ENCODE measurements around the gene ARMC9.
"Not testable (repeated sequence)": the region's sequence is repeated elsewhere in the genome, so short reads cannot be mapped to it uniquely, and the experiment has no call there.

Gene ARMC9

DNA sequence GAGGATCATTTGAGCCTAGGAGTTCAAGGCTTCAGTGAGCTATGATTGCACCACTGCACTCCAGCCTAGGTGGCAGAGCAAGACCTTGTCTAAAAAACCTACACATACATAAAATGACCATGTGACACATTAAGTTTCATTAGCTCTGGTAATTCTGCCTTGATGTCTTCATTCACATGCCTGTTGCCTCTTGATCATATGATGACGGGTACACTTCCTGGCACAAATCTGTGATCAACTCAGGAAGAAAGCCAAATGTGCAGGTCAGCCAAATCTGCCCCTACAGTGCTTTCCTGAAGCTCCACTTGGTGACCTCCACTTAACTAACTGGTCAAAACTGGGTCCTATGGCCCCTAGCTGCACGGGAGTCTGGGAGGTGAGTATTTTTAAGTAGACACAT lies 142.7 kb downstream of the ARMC9 start:
- DNase-seq (ENCODE audit: low spot score) = no peak

GRCh38 chr2:231342061-231342711 lies 143.8 kb downstream of the ARMC9 start:
- DNase-seq (ENCODE audit: low spot score) = no peak

DNA sequence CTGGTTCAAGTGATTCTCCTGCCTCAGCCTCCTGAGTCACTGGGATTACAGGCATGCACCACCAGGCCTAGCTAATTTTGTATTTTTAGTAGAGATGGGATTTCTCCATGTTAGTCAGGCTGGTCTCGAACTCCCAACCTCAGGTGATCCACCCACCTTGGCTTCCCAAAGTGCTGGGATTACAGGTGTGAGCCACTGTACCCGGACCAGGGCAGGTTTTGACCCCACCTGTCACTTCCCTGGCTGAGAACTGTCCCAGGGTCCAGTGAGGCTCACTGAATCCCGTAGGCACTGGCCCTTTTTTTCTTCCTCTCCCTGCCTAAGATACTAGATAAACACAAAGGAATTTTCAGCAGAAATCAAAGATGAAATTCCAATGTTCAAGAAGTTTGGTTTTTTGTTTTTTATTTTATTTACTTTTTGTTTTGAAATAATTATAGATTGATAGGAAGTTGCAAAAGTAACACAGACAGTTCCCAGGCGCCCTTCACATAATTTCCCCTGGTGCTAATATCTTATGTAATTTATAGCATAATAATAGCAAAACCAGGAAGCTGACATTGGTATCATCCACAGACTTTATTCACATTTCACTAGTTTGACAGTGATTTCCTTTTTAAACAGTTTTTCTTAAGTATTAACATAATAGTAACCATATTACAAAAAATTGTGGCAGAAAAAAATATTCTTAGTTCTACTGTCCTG lies 144.7 kb downstream of the ARMC9 start:
- no peak for DNase-seq (ENCODE audit: low spot score)

GRCh38 chr2:231343988-231344387 lies 145.6 kb downstream of the ARMC9 start:
- no peak for DNase-seq (ENCODE audit: low spot score)

GRCh38 chr2:231344851-231345250 lies 146.4 kb downstream of the ARMC9 start:
- no peak for DNase-seq (ENCODE audit: low spot score)

- DNase-seq (ENCODE audit: low spot score) = no peak
These were observed 148.7 kb downstream of the ARMC9 start for GRCh38 chr2:231347081-231347480.

GRCh38 chr2:231347638-231348037 lies 149.2 kb downstream of the ARMC9 start:
- no peak for DNase-seq (ENCODE audit: low spot score)

DNA sequence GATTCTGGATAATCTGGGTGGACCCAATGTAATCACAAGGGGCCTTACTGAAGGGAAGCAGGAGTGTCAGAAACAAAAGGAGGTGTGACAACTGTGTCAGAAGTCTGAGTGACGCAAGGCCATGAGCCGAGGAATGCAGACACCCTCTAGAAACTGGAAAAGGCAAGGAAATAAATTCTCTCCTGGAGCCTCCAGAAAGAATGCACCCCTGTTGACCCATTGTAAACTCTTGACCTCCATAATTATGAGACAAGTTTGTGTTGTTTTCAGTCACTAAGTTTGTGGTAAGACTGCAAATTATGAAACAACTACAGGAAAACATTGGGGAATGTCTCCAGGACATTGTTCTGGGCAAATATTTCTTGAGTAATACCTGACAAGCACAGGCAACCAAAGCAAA lies 149.7 kb downstream of the ARMC9 start:
- no peak for DNase-seq (ENCODE audit: low spot score)

DNA sequence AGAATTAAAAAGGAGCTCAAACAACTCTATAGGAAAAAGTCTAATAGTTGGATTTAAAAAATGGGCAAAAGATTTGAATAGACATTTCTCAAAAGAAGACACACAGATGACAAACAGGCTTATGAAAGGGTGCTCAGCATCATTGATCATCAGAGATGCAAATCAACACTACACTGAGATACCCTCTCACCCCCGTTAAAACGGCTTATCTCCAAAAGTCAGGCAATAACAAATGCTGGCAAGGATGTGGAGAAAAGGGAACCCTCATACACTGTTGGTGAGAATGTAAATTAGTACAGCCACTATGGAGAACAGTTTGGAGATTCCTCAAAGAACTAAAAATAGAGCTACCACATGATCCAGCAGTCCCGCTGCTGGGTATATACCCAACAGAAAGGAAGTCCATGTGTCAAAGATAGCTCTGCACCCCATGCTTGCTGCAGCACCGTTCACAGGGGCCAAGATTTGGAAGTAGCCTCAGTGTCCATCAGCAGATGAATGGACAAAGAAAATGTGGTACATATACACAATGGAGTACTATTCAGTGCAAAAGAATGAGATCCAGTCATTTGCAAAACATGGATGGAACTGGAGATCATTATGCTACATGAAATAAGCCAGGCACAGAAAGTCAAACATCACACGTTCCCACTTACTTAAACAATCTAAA lies 150.4 kb downstream of the ARMC9 start:
- DNase-seq (ENCODE audit: low spot score) = no peak

DNA sequence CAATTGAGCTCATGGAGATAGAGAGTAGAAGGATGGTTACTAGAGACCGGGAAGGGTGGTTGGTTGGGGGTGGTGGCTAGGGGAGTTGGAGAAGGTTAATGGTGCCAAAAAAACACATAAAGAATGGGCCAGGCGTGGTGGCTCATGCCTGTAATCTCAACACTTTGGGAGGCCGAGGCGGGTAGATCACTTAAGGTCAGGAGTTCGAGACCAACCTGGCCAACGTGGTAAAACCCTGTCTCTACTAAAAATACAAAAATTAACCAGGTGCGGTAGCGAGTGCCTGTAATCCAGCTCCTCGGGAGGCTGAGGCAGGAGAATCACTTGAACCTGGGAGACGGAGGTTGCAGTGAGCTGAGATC lies 150.9 kb downstream of the ARMC9 start:
- DNase-seq (ENCODE audit: low spot score) = not testable (repeated sequence)

GRCh38 chr2:231351648-231352047 lies 153.2 kb downstream of the ARMC9 start:
- DNase-seq (ENCODE audit: low spot score) = no peak

GRCh38 chr2:231353469-231353868 lies 155.0 kb downstream of the ARMC9 start:
- no peak for DNase-seq (ENCODE audit: low spot score)

GRCh38 chr2:231355508-231356465 lies 157.4 kb downstream of the ARMC9 start:
- no peak for DNase-seq (ENCODE audit: low spot score)

DNA sequence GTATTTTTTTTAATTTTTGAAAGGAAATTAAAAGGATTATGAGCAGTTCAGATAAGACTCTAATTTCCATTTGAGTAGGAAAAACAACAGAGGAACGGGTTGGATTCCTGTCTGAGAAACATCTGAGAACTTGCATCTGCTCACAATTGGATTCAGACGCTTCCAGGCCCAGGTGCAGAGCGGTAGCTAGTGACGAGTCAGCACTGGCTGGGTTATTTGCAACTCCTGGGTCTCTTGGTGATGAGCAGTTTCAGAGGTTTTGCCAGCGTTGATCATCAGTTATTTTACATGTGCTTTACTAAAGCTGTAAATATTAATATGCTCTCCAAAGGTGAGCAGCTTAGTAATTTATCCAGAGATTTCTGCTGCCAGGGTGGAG lies 158.0 kb downstream of the ARMC9 start:
- no peak for DNase-seq (ENCODE audit: low spot score)

GRCh38 chr2:231357048-231357447 lies 158.6 kb downstream of the ARMC9 start:
- DNase-seq (ENCODE audit: low spot score) = no peak

GRCh38 chr2:231357931-231358330 lies 159.5 kb downstream of the ARMC9 start:
- no peak for DNase-seq (ENCODE audit: low spot score)

DNA sequence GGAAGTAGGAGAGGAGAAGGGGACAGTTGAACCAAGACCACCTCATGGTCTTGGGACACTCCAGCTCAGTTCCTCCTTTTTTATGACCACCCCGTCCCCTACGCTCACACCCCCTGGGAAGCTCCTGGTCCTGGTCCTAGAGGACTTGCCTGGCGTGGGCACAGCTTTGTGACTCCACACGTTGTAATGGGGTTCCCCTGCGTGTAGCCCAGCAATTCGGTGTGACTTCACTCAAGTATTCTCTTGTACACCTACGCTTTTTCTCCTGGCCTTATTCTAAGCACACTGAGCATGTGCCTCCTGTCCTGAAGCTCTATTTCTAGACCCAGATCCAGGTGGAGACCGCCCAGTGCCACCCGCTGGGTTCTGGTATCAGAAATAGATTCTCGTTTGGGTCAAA lies 161.0 kb downstream of the ARMC9 start:
- DNase-seq (ENCODE audit: low spot score) = no peak

DNA sequence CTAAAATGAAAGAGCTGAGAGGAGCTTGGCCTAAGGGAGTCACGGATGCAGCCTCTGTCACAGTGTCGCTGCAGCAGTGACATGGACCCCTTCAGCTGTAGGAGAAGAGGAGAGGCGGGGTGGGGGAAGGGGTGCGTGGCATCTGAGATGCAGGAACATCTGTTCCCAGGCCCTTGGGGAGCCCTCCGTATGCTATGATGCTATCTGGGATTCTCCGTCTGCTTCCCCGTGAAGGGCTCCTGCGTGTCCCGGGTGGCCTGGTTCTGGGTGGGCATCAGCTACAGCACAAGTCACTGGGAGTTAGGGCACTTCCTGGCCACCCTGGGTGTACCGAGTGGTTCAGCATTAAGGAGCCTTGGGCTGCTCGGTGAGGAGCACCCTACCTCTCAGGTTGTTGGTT lies 161.5 kb downstream of the ARMC9 start:
- no peak for DNase-seq (ENCODE audit: low spot score)

DNA sequence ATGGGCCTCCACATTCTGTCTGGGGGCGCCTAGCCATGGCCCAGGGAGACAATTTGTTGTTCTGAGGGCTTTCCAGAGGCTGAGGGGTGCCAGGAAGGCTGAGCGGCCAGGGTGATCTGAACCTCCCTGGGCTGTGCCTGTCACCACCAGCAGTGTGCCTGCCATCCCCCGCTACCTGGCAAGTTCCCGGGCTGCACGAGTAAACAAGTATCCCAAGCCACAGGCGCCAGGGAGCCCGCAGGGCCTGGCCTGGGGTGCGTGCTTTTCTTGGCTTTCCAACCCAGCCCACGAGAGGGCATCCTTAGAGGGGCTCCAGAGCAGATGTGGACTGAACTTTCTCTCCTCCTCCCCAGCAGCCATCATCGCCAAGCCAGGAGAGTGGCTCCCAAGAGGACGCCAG lies 162.0 kb downstream of the ARMC9 start:
- no peak for DNase-seq (ENCODE audit: low spot score)

GRCh38 chr2:231360881-231361371 lies 162.5 kb downstream of the ARMC9 start:
- DNase-seq (ENCODE audit: low spot score) = no peak

DNA sequence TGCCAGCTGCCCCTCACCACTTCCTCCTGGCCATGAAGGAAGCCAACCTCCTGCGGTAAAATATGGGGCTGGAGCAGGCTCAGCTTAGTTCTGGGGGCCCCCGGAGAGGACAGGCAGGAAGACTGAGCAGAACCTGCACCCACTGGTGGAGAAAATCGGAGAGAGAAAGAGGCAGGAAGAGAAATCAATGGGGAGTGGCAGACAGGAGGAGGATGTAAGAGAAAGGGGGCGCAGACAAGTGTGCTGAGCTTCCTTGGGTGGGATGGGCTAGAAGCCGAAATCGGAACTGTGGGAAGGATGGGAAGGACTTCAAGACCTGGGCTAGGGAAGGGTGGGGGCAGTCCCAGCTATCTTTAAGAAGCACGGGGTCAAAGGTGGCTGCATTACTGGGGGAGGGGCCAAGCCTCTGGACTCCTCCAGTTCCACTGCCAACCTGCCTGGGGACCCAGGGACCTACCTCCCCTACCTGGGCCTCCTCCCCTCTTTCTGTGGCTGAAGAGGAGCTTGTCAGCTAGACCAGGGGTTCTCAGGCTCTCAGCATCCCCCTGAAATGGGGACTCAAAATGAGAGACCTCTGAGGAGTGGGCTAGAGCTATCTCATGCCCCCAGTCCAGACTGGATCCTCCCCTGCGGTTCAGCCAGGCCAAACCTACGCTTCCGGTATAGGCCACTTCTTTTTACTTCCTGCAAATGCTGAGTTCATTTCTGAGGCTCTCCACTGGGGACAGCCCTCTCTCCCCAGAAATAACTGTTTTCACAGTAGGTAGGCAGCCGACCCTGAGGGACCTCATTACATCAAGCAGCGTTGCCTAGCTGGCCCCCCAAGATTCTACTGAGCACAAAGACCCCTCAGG lies 163.5 kb downstream of the ARMC9 start:
- no peak for DNase-seq (ENCODE audit: low spot score)

Data from AG08396 (cell line).